ENCODE measurements around the gene CRACR2B.

The CRACR2B gene

GRCh38 chr11:861105-861479 is 33.4 kb downstream of the CRACR2B start:
- TF ChIP-seq CTCF (conservative IDR thresholded peaks at IDR 0.05; ENCODE audit: low read length): no peak
- H3K4me3 ChIP-seq (ENCODE audit: low read length): no peak overlapping the region
- DNase-seq (ENCODE audit: low read depth): no peak

GRCh38 chr11:862081-862661 is 34.5 kb downstream of the CRACR2B start:
- TF ChIP-seq CTCF (conservative IDR thresholded peaks at IDR 0.05; ENCODE audit: low read length): no peak
- no peak for DNase-seq (ENCODE audit: low read depth)

GRCh38 chr11:862696-863022 is 34.9 kb downstream of the CRACR2B start:
- no peak overlapping the region for H3K4me3 ChIP-seq (ENCODE audit: low read length)
- no peak for DNase-seq (ENCODE audit: low read depth)
- no peak for TF ChIP-seq CTCF (conservative IDR thresholded peaks at IDR 0.05; ENCODE audit: low read length)

More at GRCh38 chr11:862081-862661, 34.5 kb downstream of the CRACR2B start:
- no peak overlapping the region for H3K4me3 ChIP-seq (ENCODE audit: low read length)

GRCh38 chr11:863023-863909 is 35.5 kb downstream of the CRACR2B start:
- TF ChIP-seq CTCF (conservative IDR thresholded peaks at IDR 0.05; ENCODE audit: low read length): no peak
- no peak overlapping the region for H3K4me3 ChIP-seq (ENCODE audit: low read length)
- DNase-seq (ENCODE audit: low read depth): no peak

- TF ChIP-seq CTCF (conservative IDR thresholded peaks at IDR 0.05; ENCODE audit: low read length): no peak
- H3K4me3 ChIP-seq (ENCODE audit: low read length): no peak overlapping the region
- no peak for DNase-seq (ENCODE audit: low read depth)
Measured at GRCh38 chr11:863910-864827, 36.5 kb downstream of the CRACR2B start.

GRCh38 chr11:864898-865297 is 37.2 kb downstream of the CRACR2B start:
- no peak for DNase-seq (ENCODE audit: low read depth)
- no peak for TF ChIP-seq CTCF (conservative IDR thresholded peaks at IDR 0.05; ENCODE audit: low read length)
- no peak overlapping the region for H3K4me3 ChIP-seq (ENCODE audit: low read length)
